AG08396 (cell line): ENCODE measurements around the gene ELL.

Experiments used
- DNase-seq: peaks from one replicate; pipeline ENCODE4 v3.0.0; 2012; ENCODE audit warnings: low spot score, mixed read lengths

ELL gene

DNA sequence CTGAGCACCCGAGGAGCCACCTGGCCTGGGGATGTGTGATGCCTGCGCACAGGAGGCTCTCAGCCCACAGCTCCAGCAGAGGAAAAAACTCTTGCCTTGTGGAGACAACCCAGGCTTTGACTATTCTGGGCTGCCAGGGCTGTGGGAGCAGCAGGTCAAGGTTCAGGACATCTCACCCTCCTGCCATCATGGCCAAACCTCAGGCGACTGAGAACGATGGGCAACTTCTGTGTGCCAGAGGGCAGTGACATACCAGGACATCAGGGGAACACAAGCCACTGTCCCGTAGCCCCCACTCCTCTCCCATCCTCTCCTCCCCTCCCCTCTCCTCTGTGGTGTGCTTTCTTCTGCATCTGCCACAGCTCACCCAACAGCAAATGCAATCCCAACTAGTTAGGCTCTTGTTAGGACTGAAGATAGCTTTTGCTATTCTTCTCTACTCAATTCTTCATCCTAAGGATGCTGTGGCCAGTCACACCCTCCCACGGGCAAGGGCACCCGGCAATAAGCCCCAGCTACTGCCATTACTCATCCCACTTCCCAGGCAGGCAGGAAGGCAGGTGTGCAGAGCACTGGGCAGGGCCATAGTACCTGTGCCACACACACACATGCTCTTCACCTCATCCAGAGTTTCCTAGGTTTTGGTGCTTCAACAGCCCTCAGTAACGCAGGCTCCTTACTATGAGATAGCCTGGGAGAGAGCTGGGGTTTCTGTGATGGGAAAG, 16.8 kb downstream of the ELL start:
- no peak for DNase-seq

- no peak for DNase-seq
Observed at GRCh38 chr19:18503971-18504885, 17.6 kb downstream of the ELL start.

DNA sequence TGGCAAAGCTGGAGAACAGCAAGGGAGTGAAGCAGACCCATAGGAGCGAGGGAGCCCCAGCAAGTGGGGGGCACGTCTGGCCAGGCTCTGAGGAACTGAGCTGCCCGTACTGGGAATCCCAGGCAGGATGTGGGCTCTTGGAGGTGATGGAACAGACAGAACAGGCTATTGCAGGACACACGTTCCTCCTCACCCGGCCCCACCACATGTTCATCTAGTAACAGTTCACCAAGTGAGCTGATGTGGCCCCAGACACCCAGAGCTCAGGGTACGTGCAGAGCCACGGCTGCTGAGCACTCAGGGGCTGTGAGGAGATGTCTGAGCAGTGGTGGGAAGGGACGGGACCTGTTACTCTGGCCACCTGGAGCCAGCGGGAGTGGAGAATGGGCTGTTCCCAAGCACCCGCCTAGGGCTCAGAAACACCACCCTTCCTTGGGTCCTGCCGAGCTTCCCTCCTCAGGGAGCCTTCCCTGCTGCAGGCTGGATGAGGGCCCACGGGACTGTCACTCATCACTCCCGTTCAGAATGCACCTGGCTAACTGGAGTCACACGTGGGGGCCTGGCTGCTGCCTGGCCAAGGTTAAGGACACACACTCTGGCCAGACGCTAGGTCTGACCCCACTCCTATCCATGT, 18.4 kb downstream of the ELL start:
- DNase-seq = no peak

- DNase-seq = no peak
Observed at GRCh38 chr19:18502638-18503294, 19.1 kb downstream of the ELL start.

- DNase-seq = no peak
Observed at GRCh38 chr19:18502246-18502637, 19.6 kb downstream of the ELL start.

GRCh38 chr19:18501832-18502231, 20.0 kb downstream of the ELL start:
- DNase-seq = no peak

DNA sequence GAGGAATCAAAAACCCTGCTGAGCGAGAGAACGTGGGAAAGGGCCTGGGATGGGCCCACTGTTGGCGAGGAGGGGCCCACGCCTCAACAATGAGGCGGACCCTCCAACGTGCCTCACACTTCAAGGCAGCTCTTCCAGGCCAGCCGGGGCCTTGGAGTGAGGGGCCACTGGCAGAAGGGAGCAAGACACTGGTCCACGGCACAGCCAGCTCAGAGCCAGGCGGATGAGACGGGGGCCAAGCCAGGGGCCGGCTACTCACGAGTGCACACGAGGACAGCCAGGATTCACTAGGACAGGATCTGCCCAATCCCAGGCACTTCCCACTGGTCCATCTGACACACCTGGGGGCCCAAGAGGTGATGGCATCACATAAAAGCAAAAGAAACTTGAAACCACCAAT, 20.5 kb downstream of the ELL start:
- no peak for DNase-seq

DNA sequence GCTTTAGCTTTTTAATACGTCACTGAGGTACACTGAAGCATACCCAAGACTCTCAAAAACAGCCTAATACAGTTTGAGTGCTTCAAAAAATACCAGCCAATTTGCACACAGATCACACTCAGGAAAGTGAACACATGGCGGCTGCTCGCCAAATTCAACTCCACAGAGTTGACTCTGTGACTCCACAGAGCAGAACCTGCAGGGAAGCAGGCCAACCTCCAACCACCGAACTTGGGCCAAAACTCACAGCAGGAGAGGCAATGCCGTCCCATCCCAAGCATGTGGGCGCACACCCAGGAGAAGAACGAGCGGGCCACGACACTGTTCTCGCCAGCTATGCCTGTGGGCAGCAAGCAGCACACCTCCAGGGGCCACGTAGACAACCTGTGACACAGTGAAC, 21.1 kb downstream of the ELL start:
- DNase-seq = no peak

- DNase-seq = no peak
Observed at GRCh38 chr19:18500376-18500775, 21.5 kb downstream of the ELL start.

GRCh38 chr19:18499055-18499775, 22.7 kb downstream of the ELL start:
- no peak for DNase-seq

- DNase-seq = no peak
Observed at GRCh38 chr19:18496980-18497256, 25.0 kb downstream of the ELL start.

GRCh38 chr19:18496167-18496979, 25.5 kb downstream of the ELL start:
- peak; percentile 50 for DNase-seq

DNA sequence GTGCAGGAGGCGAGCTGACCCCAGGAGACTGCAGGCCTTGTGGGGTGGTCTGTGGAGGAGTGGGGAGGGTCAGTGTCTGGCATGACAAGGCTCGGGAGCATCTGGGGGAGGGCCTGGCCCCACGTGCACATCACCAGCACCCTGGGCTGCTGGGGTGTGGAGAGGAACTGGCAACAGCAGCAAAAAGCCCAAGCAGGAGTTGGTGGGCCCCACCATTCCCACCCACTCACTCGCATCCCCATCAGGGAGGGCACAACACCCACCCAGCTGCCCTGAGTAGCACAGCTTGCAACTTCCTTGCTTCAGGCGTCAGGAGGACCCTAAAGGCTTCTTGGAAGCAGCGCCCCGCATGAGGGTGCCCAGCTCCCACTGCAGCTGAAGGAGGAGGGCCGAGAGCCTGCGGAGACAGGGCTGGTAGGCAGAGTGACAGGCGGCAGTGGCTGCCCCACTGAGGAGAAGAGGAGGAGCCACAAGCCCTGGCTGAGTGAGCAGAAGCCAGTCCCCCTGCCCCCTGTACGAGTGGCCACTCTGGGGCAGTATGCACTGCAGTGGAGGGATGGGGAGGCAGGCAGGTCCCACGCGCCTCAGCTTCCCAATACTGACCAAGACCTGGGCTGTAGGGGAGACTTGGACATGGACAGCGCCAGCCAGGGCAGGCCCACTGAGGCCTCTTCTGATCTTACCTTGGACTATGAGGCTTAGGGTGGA, 26.5 kb downstream of the ELL start:
- no peak for DNase-seq

GRCh38 chr19:18494267-18494607, 27.6 kb downstream of the ELL start:
- no peak for DNase-seq

- DNase-seq = no peak
Observed at GRCh38 chr19:18493440-18494266, 28.2 kb downstream of the ELL start.

- no peak for DNase-seq
Observed at GRCh38 chr19:18491995-18492953, 29.6 kb downstream of the ELL start.

GRCh38 chr19:18490728-18491127, 31.1 kb downstream of the ELL start:
- DNase-seq = no peak

DNA sequence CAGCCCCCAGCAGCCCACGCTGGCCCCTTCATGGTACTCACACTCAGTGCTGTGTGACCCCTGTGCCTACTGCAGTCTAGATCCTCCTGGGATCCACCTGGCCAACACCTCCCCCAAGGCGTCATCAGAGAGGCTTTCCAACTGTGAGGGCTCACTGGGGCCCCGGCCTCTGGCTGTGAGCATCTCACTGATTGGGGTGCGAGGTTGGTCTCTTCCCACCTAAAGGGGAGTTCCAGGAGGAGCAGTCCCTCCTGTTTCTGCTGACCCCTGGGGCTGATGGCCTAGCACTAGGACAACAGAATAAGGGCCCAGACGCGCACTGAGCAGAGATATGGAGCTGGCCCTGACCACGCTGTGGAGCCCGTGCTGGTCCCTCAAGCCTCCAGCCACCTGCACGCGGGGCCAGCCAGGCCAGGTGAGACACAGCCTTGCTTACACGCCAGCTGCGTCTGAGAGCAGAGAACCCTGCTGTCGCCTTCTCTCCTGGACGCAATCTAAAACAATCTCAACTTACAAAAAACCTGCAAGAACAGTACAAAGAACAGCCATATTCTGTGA, 32.2 kb downstream of the ELL start:
- no peak for DNase-seq
